Measurements from ENCODE around the gene LRRC4C. TPM values are rescaled to one million over a fixed set of nuclear protein-coding genes. Genes with fewer than 3 reads are reported as not detected.

The LRRC4C gene
- total RNA-seq, 1 donor from 2014 or later = not detected

GRCh38 chr11:41309111-41309522 lies 150.3 kb downstream of the LRRC4C start:
- Mint-ChIP-seq H3K27ac (no peak overlapping the region), H3K9me3 (peaks cover 21% of the 10 kb centered on the region), H3K36me3 (ENCODE audit: low read depth) (no peaks in the 10 kb centered on the region), H3K4me3 (ENCODE audit: low read depth) (no peak overlapping the region), H3K27me3 (ENCODE audit: low read depth) (no peaks in the 10 kb centered on the region), H3K4me1 (ENCODE audit: low read depth) (no peaks in the 10 kb centered on the region)
- intact Hi-C loops (cut with micrococcal nuclease) = no loop called here
- DNase-seq (ENCODE audit: low spot score) = no peak

- Mint-ChIP-seq H3K27ac (no peak overlapping the region), H3K9me3 (peaks cover 17% of the 10 kb centered on the region), H3K36me3 (ENCODE audit: low read depth) (no peaks in the 10 kb centered on the region), H3K4me1 (ENCODE audit: low read depth) (no peaks in the 10 kb centered on the region), H3K4me3 (ENCODE audit: low read depth) (no peak overlapping the region), H3K27me3 (ENCODE audit: low read depth) (no peaks in the 10 kb centered on the region)
- intact Hi-C loops (cut with micrococcal nuclease) = no loop called here
- no peak for DNase-seq (ENCODE audit: low spot score)
Measured at GRCh38 chr11:41308286-41308685, 151.2 kb downstream of the LRRC4C start.

- no peaks in the 10 kb centered on the region for H3K27me3 Mint-ChIP-seq (ENCODE audit: low read depth)
- no peak overlapping the region for H3K27ac Mint-ChIP-seq
- intact Hi-C loops (cut with micrococcal nuclease) = no loop called here
- peaks cover 17% of the 10 kb centered on the region for H3K9me3 Mint-ChIP-seq
- H3K4me1 Mint-ChIP-seq (ENCODE audit: low read depth) = no peaks in the 10 kb centered on the region
- DNase-seq (ENCODE audit: low spot score) = no peak
- H3K36me3 Mint-ChIP-seq (ENCODE audit: low read depth) = no peaks in the 10 kb centered on the region
- H3K4me3 Mint-ChIP-seq (ENCODE audit: low read depth) = no peak overlapping the region
Measured at GRCh38 chr11:41307296-41308080, 152.0 kb downstream of the LRRC4C start.

GRCh38 chr11:41306431-41306830 lies 153.0 kb downstream of the LRRC4C start:
- no peak for DNase-seq (ENCODE audit: low spot score)
- Mint-ChIP-seq H3K4me3 (ENCODE audit: low read depth) (no peak overlapping the region), H3K4me1 (ENCODE audit: low read depth) (no peaks in the 10 kb centered on the region), H3K9me3 (peaks cover 24% of the 10 kb centered on the region), H3K27me3 (ENCODE audit: low read depth) (no peaks in the 10 kb centered on the region), H3K36me3 (ENCODE audit: low read depth) (no peaks in the 10 kb centered on the region), H3K27ac (no peak overlapping the region)
- intact Hi-C loops (cut with micrococcal nuclease) = no loop called here

- no peak for DNase-seq (ENCODE audit: low spot score)
- Mint-ChIP-seq H3K27me3 (ENCODE audit: low read depth) (no peaks in the 10 kb centered on the region), H3K4me3 (ENCODE audit: low read depth) (no peak overlapping the region), H3K36me3 (ENCODE audit: low read depth) (no peaks in the 10 kb centered on the region), H3K27ac (no peak overlapping the region), H3K9me3 (peaks cover 24% of the 10 kb centered on the region), H3K4me1 (ENCODE audit: low read depth) (no peaks in the 10 kb centered on the region)
- intact Hi-C loops (cut with micrococcal nuclease) = no loop called here
Measured at GRCh38 chr11:41301023-41301422, 158.4 kb downstream of the LRRC4C start.

- Mint-ChIP-seq H3K4me1 (ENCODE audit: low read depth) (no peaks in the 10 kb centered on the region), H3K4me3 (ENCODE audit: low read depth) (no peak overlapping the region), H3K27me3 (ENCODE audit: low read depth) (no peaks in the 10 kb centered on the region), H3K27ac (no peak overlapping the region), H3K36me3 (ENCODE audit: low read depth) (no peaks in the 10 kb centered on the region), H3K9me3 (peaks cover 37% of the 10 kb centered on the region)
- intact Hi-C loops (cut with micrococcal nuclease) = no loop called here
- no peak for DNase-seq (ENCODE audit: low spot score)
Measured at GRCh38 chr11:41289408-41289807, 170.0 kb downstream of the LRRC4C start.

GRCh38 chr11:41286751-41287150 lies 172.7 kb downstream of the LRRC4C start:
- Mint-ChIP-seq H3K36me3 (ENCODE audit: low read depth) (no peaks in the 10 kb centered on the region), H3K9me3 (peaks cover 46% of the 10 kb centered on the region), H3K4me1 (ENCODE audit: low read depth) (no peaks in the 10 kb centered on the region), H3K27ac (no peak overlapping the region), H3K27me3 (ENCODE audit: low read depth) (no peaks in the 10 kb centered on the region), H3K4me3 (ENCODE audit: low read depth) (no peak overlapping the region)
- no peak for DNase-seq (ENCODE audit: low spot score)
- intact Hi-C loops (cut with micrococcal nuclease) = no loop called here

- Mint-ChIP-seq H3K4me1 (ENCODE audit: low read depth) (no peaks in the 10 kb centered on the region), H3K27me3 (ENCODE audit: low read depth) (no peaks in the 10 kb centered on the region), H3K27ac (no peak overlapping the region), H3K36me3 (ENCODE audit: low read depth) (no peaks in the 10 kb centered on the region), H3K4me3 (ENCODE audit: low read depth) (no peak overlapping the region), H3K9me3 (peaks cover 45% of the 10 kb centered on the region)
- DNase-seq (ENCODE audit: low spot score) = no peak
- intact Hi-C loops (cut with micrococcal nuclease) = no loop called here
Measured at GRCh38 chr11:41284354-41284753, 175.1 kb downstream of the LRRC4C start.

GRCh38 chr11:41283191-41283930 lies 176.1 kb downstream of the LRRC4C start:
- Mint-ChIP-seq H3K4me1 (ENCODE audit: low read depth) (no peaks in the 10 kb centered on the region), H3K27me3 (ENCODE audit: low read depth) (no peaks in the 10 kb centered on the region), H3K9me3 (peaks cover 49% of the 10 kb centered on the region), H3K36me3 (ENCODE audit: low read depth) (no peaks in the 10 kb centered on the region), H3K4me3 (ENCODE audit: low read depth) (no peak overlapping the region), H3K27ac (no peak overlapping the region)
- no peak for DNase-seq (ENCODE audit: low spot score)
- intact Hi-C loops (cut with micrococcal nuclease) = no loop called here

- no peak for DNase-seq (ENCODE audit: low spot score)
- Mint-ChIP-seq H3K4me1 (ENCODE audit: low read depth) (no peaks in the 10 kb centered on the region), H3K27me3 (ENCODE audit: low read depth) (no peaks in the 10 kb centered on the region), H3K36me3 (ENCODE audit: low read depth) (no peaks in the 10 kb centered on the region), H3K4me3 (ENCODE audit: low read depth) (no peak overlapping the region), H3K27ac (no peak overlapping the region), H3K9me3 (peaks cover 54% of the 10 kb centered on the region)
- intact Hi-C loops (cut with micrococcal nuclease) = no loop called here
Measured at GRCh38 chr11:41282395-41282794, 177.1 kb downstream of the LRRC4C start.

- H3K9me3 Mint-ChIP-seq = peaks cover 54% of the 10 kb centered on the region
- no peak overlapping the region for H3K4me3 Mint-ChIP-seq (ENCODE audit: low read depth)
- no peaks in the 10 kb centered on the region for H3K4me1 Mint-ChIP-seq (ENCODE audit: low read depth)
- no peaks in the 10 kb centered on the region for H3K27me3 Mint-ChIP-seq (ENCODE audit: low read depth)
- H3K27ac Mint-ChIP-seq = no peak overlapping the region
- intact Hi-C loops (cut with micrococcal nuclease) = no loop called here
- no peaks in the 10 kb centered on the region for H3K36me3 Mint-ChIP-seq (ENCODE audit: low read depth)
- no peak for DNase-seq (ENCODE audit: low spot score)
Measured at GRCh38 chr11:41281131-41281742, 178.2 kb downstream of the LRRC4C start.

- H3K9me3 Mint-ChIP-seq = peaks cover 64% of the 10 kb centered on the region
Measured at GRCh38 chr11:41274831-41275230, 184.6 kb downstream of the LRRC4C start.

GRCh38 chr11:41273908-41274307 lies 185.5 kb downstream of the LRRC4C start:
- Mint-ChIP-seq H3K27ac (no peak overlapping the region), H3K36me3 (ENCODE audit: low read depth) (no peaks in the 10 kb centered on the region), H3K27me3 (ENCODE audit: low read depth) (no peaks in the 10 kb centered on the region), H3K4me1 (ENCODE audit: low read depth) (no peaks in the 10 kb centered on the region), H3K9me3 (peaks cover 58% of the 10 kb centered on the region), H3K4me3 (ENCODE audit: low read depth) (no peak overlapping the region)
- intact Hi-C loops (cut with micrococcal nuclease) = no loop called here
- DNase-seq (ENCODE audit: low spot score) = no peak

More at GRCh38 chr11:41274831-41275230, 184.6 kb downstream of the LRRC4C start:
- H3K4me3 Mint-ChIP-seq (ENCODE audit: low read depth) = no peak overlapping the region
- DNase-seq (ENCODE audit: low spot score) = no peak
- no peaks in the 10 kb centered on the region for H3K36me3 Mint-ChIP-seq (ENCODE audit: low read depth)
- intact Hi-C loops (cut with micrococcal nuclease) = no loop called here
- H3K4me1 Mint-ChIP-seq (ENCODE audit: low read depth) = no peaks in the 10 kb centered on the region
- no peak overlapping the region for H3K27ac Mint-ChIP-seq
- no peaks in the 10 kb centered on the region for H3K27me3 Mint-ChIP-seq (ENCODE audit: low read depth)
